GM12873 (cell line): ENCODE results near the gene PCDHGB6.

Source experiments
- CTCF ChIP-seq: IDR thresholded peaks from 2 replicates; pipeline ENCODE4 v1.5.1; 2012; ENCODE audit warnings: low read depth, mild to moderate bottlenecking, moderate library complexity, low read length, control low read depth; ENCODE audit not compliant: insufficient read depth; ENCODE audit errors: missing control alignments

The PCDHGB6 gene

GRCh38 chr5:141409598-141410306 is 1.9 kb downstream of the PCDHGB6 start:
- TF ChIP-seq CTCF, result no peak

- TF ChIP-seq CTCF, result no peak
Observed at GRCh38 chr5:141411575-141411974, 3.8 kb downstream of the PCDHGB6 start.

- peak; percentile 69 for TF ChIP-seq CTCF
Observed at GRCh38 chr5:141412854-141413539, 5.2 kb downstream of the PCDHGB6 start, which contains the start of gene PCDHGA10. Gene PCDHGA10, plus strand, starts transcription at chr5:141412987. Its CDS starts 189 bp downstream, at chr5:141413176.

GRCh38 chr5:141413540-141414069 is 5.8 kb downstream of the PCDHGB6 start:
- no peak for TF ChIP-seq CTCF

GRCh38 chr5:141417494-141418172 is 9.8 kb downstream of the PCDHGB6 start, which contains the start of gene PCDHGB7:
Gene PCDHGB7, plus strand, starts transcription at chr5:141417677. Its CDS starts 183 bp downstream, at chr5:141417860.
- TF ChIP-seq CTCF, result peak; percentile 81

GRCh38 chr5:141419074-141419880 is 11.5 kb downstream of the PCDHGB6 start:
- no peak for TF ChIP-seq CTCF
